ENCODE results near the gene RNU6-8. TPM values are rescaled to one million over a fixed set of nuclear protein-coding genes. Genes with fewer than 3 reads are reported as not detected.

The RNU6-8 gene
- total and polyA plus RNA-seq, 10 of the 15 experiments (the other 5 are each of a cell fraction or from before 2014, with no cell fraction given), result not detected

DNA sequence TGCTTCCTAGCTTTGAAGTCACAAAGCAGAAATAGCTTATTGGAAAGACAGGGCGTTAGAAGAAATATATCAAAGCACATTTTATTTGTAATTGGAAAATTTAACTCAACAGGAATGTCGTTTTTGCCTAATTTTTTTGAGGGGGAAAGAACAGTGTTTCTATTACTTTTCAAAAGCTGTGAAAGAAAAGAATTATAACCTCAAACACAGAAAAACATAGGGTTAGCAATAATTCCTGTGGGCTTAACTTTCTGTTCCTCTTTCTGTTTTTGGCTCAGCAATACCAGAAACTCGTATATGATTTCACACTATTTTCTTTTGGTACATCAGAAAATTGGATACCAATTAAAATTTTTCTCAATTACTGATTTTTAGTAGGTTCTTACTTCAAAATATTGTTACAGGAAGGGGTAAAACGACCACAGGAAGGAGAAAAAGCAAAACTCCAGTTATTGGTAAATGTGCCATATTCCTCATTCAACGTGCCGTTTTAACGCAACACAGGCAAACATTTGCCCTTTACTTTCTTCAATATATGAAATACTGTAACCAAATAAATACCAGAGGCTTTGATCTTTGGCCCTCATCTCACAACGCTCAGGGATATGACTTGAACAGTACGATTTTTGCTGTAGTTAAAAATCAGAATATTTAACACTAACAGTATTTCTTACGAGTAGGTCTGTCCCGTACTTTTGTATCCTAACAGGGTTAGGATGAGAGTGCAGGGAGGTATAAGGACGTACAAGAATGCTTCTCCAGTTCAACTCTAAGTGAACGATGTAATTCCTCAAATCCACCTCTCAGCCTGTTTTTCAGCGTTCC lies 2.5 kb downstream of the RNU6-8 start (continued):
- TF ChIP-seq, protein P1, sequence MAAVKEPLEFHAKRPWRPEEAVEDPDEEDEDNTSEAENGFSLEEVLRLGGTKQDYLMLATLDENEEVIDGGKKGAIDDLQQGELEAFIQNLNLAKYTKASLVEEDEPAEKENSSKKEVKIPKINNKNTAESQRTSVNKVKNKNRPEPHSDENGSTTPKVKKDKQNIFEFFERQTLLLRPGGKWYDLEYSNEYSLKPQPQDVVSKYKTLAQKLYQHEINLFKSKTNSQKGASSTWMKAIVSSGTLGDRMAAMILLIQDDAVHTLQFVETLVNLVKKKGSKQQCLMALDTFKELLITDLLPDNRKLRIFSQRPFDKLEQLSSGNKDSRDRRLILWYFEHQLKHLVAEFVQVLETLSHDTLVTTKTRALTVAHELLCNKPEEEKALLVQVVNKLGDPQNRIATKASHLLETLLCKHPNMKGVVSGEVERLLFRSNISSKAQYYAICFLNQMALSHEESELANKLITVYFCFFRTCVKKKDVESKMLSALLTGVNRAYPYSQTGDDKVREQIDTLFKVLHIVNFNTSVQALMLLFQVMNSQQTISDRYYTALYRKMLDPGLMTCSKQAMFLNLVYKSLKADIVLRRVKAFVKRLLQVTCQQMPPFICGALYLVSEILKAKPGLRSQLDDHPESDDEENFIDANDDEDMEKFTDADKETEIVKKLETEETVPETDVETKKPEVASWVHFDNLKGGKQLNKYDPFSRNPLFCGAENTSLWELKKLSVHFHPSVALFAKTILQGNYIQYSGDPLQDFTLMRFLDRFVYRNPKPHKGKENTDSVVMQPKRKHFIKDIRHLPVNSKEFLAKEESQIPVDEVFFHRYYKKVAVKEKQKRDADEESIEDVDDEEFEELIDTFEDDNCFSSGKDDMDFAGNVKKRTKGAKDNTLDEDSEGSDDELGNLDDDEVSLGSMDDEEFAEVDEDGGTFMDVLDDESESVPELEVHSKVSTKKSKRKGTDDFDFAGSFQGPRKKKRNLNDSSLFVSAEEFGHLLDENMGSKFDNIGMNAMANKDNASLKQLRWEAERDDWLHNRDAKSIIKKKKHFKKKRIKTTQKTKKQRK (IDR thresholded peaks at IDR 0.05; ENCODE audit: low read depth, low read length), result no peak
- no peak for TF ChIP-seq KLF5 (IDR thresholded peaks at IDR 0.05; ENCODE audit: partially characterized antibody)
- TF ChIP-seq, protein P2, sequence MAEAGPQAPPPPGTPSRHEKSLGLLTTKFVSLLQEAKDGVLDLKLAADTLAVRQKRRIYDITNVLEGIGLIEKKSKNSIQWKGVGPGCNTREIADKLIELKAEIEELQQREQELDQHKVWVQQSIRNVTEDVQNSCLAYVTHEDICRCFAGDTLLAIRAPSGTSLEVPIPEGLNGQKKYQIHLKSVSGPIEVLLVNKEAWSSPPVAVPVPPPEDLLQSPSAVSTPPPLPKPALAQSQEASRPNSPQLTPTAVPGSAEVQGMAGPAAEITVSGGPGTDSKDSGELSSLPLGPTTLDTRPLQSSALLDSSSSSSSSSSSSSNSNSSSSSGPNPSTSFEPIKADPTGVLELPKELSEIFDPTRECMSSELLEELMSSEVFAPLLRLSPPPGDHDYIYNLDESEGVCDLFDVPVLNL (IDR thresholded peaks at IDR 0.05; ENCODE audit: low read depth, low read length), result no peak
- no peak for TF ChIP-seq CHD1 (IDR thresholded peaks at IDR 0.05; ENCODE audit: low read depth, low read length)
- no peak for TF ChIP-seq SMC3 (IDR thresholded peaks at IDR 0.05; ENCODE audit: borderline replicate concordance, low read length)
- no peak for TF ChIP-seq RAD21 (IDR thresholded peaks at IDR 0.05; ENCODE audit: insufficient read depth, low read depth, low read length)
- TF ChIP-seq ASH2L (IDR thresholded peaks at IDR 0.05; ENCODE audit: borderline replicate concordance, low read depth), result no peak
- TF ChIP-seq, protein P3, sequence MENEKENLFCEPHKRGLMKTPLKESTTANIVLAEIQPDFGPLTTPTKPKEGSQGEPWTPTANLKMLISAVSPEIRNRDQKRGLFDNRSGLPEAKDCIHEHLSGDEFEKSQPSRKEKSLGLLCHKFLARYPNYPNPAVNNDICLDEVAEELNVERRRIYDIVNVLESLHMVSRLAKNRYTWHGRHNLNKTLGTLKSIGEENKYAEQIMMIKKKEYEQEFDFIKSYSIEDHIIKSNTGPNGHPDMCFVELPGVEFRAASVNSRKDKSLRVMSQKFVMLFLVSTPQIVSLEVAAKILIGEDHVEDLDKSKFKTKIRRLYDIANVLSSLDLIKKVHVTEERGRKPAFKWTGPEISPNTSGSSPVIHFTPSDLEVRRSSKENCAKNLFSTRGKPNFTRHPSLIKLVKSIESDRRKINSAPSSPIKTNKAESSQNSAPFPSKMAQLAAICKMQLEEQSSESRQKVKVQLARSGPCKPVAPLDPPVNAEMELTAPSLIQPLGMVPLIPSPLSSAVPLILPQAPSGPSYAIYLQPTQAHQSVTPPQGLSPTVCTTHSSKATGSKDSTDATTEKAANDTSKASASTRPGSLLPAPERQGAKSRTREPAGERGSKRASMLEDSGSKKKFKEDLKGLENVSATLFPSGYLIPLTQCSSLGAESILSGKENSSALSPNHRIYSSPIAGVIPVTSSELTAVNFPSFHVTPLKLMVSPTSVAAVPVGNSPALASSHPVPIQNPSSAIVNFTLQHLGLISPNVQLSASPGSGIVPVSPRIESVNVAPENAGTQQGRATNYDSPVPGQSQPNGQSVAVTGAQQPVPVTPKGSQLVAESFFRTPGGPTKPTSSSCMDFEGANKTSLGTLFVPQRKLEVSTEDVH (IDR thresholded peaks at IDR 0.05; ENCODE audit: low read depth, partially characterized antibody), result peak; percentile 55
- TF ChIP-seq NFYB (IDR thresholded peaks at IDR 0.05; ENCODE audit: insufficient read depth, low read depth, low read length), result no peak
- TF ChIP-seq, protein P4, sequence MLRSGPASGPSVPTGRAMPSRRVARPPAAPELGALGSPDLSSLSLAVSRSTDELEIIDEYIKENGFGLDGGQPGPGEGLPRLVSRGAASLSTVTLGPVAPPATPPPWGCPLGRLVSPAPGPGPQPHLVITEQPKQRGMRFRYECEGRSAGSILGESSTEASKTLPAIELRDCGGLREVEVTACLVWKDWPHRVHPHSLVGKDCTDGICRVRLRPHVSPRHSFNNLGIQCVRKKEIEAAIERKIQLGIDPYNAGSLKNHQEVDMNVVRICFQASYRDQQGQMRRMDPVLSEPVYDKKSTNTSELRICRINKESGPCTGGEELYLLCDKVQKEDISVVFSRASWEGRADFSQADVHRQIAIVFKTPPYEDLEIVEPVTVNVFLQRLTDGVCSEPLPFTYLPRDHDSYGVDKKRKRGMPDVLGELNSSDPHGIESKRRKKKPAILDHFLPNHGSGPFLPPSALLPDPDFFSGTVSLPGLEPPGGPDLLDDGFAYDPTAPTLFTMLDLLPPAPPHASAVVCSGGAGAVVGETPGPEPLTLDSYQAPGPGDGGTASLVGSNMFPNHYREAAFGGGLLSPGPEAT (IDR thresholded peaks at IDR 0.05; ENCODE audit: low read depth), result peak; percentile 87
- peak; percentile 85 for TF ChIP-seq RUNX3 (IDR thresholded peaks at IDR 0.05; ENCODE audit: low read length)
- no peak for TF ChIP-seq RAD51 (IDR thresholded peaks at IDR 0.05)
- TF ChIP-seq ZSCAN29 (IDR thresholded peaks at IDR 0.05), result no peak
- TF ChIP-seq RCOR1 (conservative IDR thresholded peaks at IDR 0.05; ENCODE audit: low read depth, low read length), result 0 out of 2 replicates have a peak, but pooled peaks have one; percentile 60
- no peak for TF ChIP-seq MYC (IDR thresholded peaks at IDR 0.05; ENCODE audit: insufficient read depth, insufficient read length, insufficient replicate concordance, low read length, severe bottlenecking)
- peak; percentile 49; the same call in 1 of the 2 replicates for TF ChIP-seq NR2F1 (conservative IDR thresholded peaks at IDR 0.05)

All from GM12878 (cell line).